Choroid plexus epithelial cell (primary cell): ENCODE measurements around the gene BRD9.

Experiments used
- DNase-seq: peaks from one replicate; pipeline ENCODE4 v3.0.0-alpha.2; 2010; ENCODE audit warnings: low read depth
- H3K4me3 ChIP-seq: 2 replicates; pipeline ENCODE4 v1.5.1; 2011; ENCODE audit warnings: low read depth, mild to moderate bottlenecking, control low read depth, low read length, moderate library complexity
- TF ChIP-seq, protein P1 (sequence below): conservative IDR thresholded peaks from 2 replicates; pipeline ENCODE4 v1.5.1; 2011; ENCODE audit warnings: low read depth, mild to moderate bottlenecking, control low read depth, inconsistent platforms, low read length, moderate library complexity

Gene BRD9

DNA sequence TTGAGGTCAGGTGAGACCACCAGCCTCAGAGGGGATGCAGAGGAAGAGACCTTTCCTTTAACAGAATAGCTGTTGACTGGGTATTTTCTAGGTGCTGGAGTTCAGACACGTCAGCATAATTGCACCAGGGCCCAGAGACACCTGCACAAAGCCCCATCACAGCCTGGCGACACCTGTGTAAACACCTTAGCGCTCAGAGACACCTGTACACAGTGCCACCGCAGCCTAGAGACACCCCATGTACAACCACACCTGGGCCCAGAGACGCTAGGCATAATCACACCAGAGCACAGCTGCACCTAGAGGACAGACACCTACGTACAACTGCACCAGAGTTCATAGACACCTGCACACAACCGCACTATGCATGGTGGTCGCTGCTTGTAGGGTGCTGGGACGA lies 1.1 kb upstream of the BRD9 start:
- TF ChIP-seq, protein P1, sequence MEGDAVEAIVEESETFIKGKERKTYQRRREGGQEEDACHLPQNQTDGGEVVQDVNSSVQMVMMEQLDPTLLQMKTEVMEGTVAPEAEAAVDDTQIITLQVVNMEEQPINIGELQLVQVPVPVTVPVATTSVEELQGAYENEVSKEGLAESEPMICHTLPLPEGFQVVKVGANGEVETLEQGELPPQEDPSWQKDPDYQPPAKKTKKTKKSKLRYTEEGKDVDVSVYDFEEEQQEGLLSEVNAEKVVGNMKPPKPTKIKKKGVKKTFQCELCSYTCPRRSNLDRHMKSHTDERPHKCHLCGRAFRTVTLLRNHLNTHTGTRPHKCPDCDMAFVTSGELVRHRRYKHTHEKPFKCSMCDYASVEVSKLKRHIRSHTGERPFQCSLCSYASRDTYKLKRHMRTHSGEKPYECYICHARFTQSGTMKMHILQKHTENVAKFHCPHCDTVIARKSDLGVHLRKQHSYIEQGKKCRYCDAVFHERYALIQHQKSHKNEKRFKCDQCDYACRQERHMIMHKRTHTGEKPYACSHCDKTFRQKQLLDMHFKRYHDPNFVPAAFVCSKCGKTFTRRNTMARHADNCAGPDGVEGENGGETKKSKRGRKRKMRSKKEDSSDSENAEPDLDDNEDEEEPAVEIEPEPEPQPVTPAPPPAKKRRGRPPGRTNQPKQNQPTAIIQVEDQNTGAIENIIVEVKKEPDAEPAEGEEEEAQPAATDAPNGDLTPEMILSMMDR: no peak
- no peak overlapping the region for H3K4me3 ChIP-seq
- no peak for DNase-seq

DNA sequence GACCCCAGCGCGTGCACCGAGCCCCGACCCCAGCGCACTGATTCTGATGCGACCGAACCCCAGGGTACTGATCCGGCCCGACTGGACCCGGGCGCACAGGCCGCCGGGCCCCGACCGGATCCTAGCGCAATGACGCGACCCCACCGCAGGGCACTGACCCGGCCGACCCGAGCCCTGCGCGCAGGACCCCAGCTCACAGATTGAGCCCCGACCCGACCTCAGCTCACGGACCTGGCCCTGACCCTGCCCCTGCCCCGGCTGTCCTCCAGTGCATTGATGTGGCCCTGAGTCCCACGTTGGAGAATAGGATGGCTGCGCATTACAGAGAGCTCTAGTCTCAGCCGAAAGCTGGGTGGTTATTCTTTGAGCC lies 521 bp upstream of the BRD9 start:
- no peak for DNase-seq
- TF ChIP-seq, protein P1: no peak
- H3K4me3 ChIP-seq: peak overlapping the region; percentile 89

DNA sequence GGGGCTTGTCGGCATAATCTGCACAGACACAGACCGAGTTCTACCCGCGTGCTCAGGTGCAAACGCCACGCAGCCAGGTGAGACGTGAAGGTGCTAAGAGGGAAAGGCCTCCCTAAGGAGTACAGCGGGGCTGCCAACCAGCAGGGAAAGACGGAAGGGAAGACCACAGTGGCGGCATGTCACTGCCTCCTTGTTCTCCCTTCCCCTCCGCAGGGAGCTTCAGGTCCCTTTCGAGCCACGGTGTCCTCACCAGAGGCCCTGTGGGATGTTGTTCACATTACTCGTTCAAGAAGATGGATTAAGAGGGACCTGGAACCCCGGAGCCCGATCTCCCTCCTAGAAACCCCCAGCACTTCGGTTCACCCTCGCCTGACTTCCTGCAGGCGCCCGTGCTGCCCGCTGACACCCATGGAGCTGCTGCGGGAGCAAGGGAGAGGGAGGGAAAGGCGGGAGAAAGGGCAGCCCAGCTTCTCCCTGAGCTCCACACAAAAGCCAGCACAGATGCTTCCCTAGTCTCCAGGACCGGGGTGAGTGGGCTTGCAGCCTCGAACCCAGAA lies 686 bp downstream of the BRD9 start:
- TF ChIP-seq, protein P1: no peak
- peak; percentile 21 for DNase-seq
- H3K4me3 ChIP-seq: peak overlapping the region; percentile 89

DNA sequence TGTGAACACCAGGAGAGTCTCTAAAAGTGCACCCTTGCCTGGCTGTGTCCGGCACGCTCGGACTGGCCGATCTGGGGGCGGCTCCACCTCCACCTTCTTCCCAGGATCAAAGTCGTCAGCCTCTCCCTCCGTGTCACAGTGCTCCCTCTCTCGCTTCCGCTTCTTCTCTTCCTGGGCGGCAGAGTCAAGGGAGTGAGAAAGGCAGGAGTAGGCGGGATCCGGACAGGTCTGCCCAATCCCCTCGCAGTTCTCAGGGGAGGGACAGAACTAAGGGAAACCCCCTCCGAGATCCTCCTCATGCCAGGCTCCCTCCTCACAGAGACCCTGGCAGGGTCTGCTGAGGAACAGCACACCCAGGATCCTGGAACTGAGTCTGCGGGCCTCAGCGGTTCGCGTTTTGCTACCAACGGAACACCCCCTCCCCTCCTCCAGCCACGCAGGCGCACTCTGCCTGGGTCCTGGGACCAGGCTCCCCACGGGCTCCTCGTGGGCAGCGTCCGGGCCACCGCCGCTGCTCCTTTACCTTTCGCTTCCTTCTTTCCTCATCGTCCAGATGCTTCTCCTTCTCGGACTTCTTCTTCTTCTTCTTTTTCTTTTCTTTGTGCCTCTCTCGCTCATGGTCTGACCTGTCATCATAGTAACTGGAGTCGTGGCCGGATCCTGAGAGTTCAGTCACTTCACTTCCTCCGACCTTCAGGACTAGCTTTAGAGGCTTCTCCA lies 1.3 kb downstream of the BRD9 start:
- peak overlapping the region; percentile 89 for H3K4me3 ChIP-seq
- TF ChIP-seq, protein P1: no peak
- peak; percentile 6 for DNase-seq

DNA sequence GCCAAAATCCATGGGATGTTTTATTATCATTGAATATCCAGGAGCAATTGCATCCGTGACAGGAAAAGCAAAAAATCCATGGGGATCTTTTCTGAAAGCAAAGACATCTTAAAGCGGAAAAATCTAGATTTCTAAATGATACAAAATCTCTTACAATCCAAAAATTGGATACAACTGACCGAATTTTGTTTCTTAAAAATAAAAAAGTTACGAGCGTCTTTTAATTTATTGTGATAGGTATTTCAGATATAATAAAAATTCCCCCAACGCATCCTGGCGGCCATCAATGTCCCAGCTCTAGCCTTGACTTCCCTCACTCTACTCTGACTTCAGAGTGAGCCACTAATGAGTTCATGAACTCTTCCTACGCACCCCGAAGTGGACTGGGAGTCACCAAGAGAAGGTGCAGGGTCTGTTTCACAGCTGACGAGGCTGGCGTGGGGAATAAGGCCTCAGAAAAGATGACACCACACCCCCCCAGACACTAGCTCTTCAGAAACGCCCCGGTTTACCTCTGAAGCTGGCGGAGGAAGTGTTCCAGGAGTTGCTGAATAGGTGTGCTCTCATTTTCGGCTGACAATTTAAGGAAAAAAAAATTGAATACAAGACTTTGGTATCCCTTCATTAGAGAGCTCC lies 3.4 kb downstream of the BRD9 start:
- no peak overlapping the region for H3K4me3 ChIP-seq
- no peak for DNase-seq
- TF ChIP-seq, protein P1: no peak

DNA sequence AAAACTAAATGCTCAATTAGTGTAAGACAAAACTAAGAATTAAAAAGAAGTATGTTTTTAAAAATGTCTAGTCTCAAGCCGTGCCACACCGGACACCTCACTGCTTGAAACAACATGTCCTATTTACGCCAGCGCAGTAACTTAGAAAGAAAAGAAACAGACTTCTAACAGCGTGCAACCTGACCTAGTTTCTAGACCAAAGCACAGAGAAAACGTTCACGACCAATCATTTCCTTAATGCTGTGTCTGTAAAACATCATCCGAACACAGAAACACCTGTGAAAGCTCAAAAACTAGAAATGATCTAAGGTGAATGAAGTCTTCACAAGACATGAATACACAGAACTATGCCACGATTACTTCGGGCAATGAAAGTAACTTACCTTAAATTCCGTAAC lies 4.0 kb downstream of the BRD9 start:
- H3K4me3 ChIP-seq: no peak overlapping the region
- TF ChIP-seq, protein P1: no peak
- DNase-seq: no peak
